ENCODE results near the gene PDE10A.

PDE10A gene

GRCh38 chr6:165551828-165552227 is 111.2 kb downstream of the PDE10A start:
- no peak overlapping the region for H3K27ac ChIP-seq (ENCODE audit: low read depth, low read length)
- no peak overlapping the region for H2AFZ ChIP-seq (ENCODE audit: low read depth, low read length, severe bottlenecking)
- H3K4me2 ChIP-seq (ENCODE audit: low read depth, low read length, poor library complexity, severe bottlenecking) = no peak overlapping the region
- H3K4me3 ChIP-seq (ENCODE audit: insufficient read depth, low read length, poor library complexity, severe bottlenecking) = no peak overlapping the region
- no peaks in the 10 kb centered on the region for H4K20me1 ChIP-seq (ENCODE audit: low read depth, low read length)
- no peaks in the 10 kb centered on the region for H3K27me3 ChIP-seq (ENCODE audit: low read length)
- H3K79me2 ChIP-seq (ENCODE audit: insufficient read depth, low read length) = no peaks in the 10 kb centered on the region
- H3K9ac ChIP-seq (ENCODE audit: low read length) = no peak overlapping the region
- no peaks in the 10 kb centered on the region for H3F3A ChIP-seq (ENCODE audit: insufficient read depth)
- H3K36me3 ChIP-seq (ENCODE audit: low read length) = no peaks in the 10 kb centered on the region
- TF ChIP-seq CTCF (IDR thresholded peaks at IDR 0.05; ENCODE audit: insufficient read depth, low read length, poor library complexity, severe bottlenecking) (no peak), EZH2phosphoT487 (conservative IDR thresholded peaks at IDR 0.05; ENCODE audit: low read length) (no peak)
- H3K9me3 ChIP-seq (ENCODE audit: insufficient read depth, low read length) = no peaks in the 10 kb centered on the region
- no peaks in the 10 kb centered on the region for H3K9me2 ChIP-seq (replicated peaks; ENCODE audit: insufficient read depth, low read length)

GRCh38 chr6:165548450-165548849 is 114.6 kb downstream of the PDE10A start:
- Histone ChIP-seq H3K9me3 (ENCODE audit: insufficient read depth, low read length) (no peaks in the 10 kb centered on the region), H3K79me2 (ENCODE audit: insufficient read depth, low read length) (no peaks in the 10 kb centered on the region), H3K9ac (ENCODE audit: low read length) (no peak overlapping the region), H3K27me3 (ENCODE audit: low read length) (no peaks in the 10 kb centered on the region), H2AFZ (ENCODE audit: low read depth, low read length, severe bottlenecking) (no peak overlapping the region), H4K20me1 (ENCODE audit: low read depth, low read length) (no peaks in the 10 kb centered on the region), H3K4me3 (ENCODE audit: insufficient read depth, low read length, poor library complexity, severe bottlenecking) (no peak overlapping the region), H3F3A (ENCODE audit: insufficient read depth) (no peaks in the 10 kb centered on the region), H3K4me2 (ENCODE audit: low read depth, low read length, poor library complexity, severe bottlenecking) (no peak overlapping the region), H3K36me3 (ENCODE audit: low read length) (no peaks in the 10 kb centered on the region), H3K27ac (ENCODE audit: low read depth, low read length) (no peak overlapping the region), H3K9me2 (replicated peaks; ENCODE audit: insufficient read depth, low read length) (no peaks in the 10 kb centered on the region)
- no peak for TF ChIP-seq EZH2phosphoT487 (conservative IDR thresholded peaks at IDR 0.05; ENCODE audit: low read length)
- TF ChIP-seq CTCF (IDR thresholded peaks at IDR 0.05; ENCODE audit: insufficient read depth, low read length, poor library complexity, severe bottlenecking) = no peak

- Histone ChIP-seq H3K9ac (ENCODE audit: low read length) (no peak overlapping the region), H3K9me3 (ENCODE audit: insufficient read depth, low read length) (no peaks in the 10 kb centered on the region), H3K27ac (ENCODE audit: low read depth, low read length) (no peak overlapping the region), H3K4me2 (ENCODE audit: low read depth, low read length, poor library complexity, severe bottlenecking) (no peak overlapping the region), H2AFZ (ENCODE audit: low read depth, low read length, severe bottlenecking) (no peak overlapping the region), H3K4me3 (ENCODE audit: insufficient read depth, low read length, poor library complexity, severe bottlenecking) (no peak overlapping the region), H3K27me3 (ENCODE audit: low read length) (no peaks in the 10 kb centered on the region), H4K20me1 (ENCODE audit: low read depth, low read length) (no peaks in the 10 kb centered on the region), H3K36me3 (ENCODE audit: low read length) (no peaks in the 10 kb centered on the region), H3K9me2 (replicated peaks; ENCODE audit: insufficient read depth, low read length) (no peaks in the 10 kb centered on the region), H3F3A (ENCODE audit: insufficient read depth) (no peaks in the 10 kb centered on the region), H3K79me2 (ENCODE audit: insufficient read depth, low read length) (no peaks in the 10 kb centered on the region)
- TF ChIP-seq EZH2phosphoT487 (conservative IDR thresholded peaks at IDR 0.05; ENCODE audit: low read length) (no peak), CTCF (IDR thresholded peaks at IDR 0.05; ENCODE audit: insufficient read depth, low read length, poor library complexity, severe bottlenecking) (no peak)
Measured at GRCh38 chr6:165545806-165546205, 117.2 kb downstream of the PDE10A start.
